ENCODE data around the gene ESF1.

ESF1 gene

GRCh38 chr20:13671916-13672378 lies 112.8 kb downstream of the ESF1 start:
- DNase-seq = no peak

GRCh38 chr20:13671512-13671911 lies 113.2 kb downstream of the ESF1 start:
- no peak for DNase-seq

- DNase-seq = no peak
Measured at GRCh38 chr20:13670160-13670559, 114.6 kb downstream of the ESF1 start.

- no peak for DNase-seq
Measured at GRCh38 chr20:13665709-13666395, 118.9 kb downstream of the ESF1 start.
